ENCODE measurements around the gene NFIC.

Gene NFIC

DNA sequence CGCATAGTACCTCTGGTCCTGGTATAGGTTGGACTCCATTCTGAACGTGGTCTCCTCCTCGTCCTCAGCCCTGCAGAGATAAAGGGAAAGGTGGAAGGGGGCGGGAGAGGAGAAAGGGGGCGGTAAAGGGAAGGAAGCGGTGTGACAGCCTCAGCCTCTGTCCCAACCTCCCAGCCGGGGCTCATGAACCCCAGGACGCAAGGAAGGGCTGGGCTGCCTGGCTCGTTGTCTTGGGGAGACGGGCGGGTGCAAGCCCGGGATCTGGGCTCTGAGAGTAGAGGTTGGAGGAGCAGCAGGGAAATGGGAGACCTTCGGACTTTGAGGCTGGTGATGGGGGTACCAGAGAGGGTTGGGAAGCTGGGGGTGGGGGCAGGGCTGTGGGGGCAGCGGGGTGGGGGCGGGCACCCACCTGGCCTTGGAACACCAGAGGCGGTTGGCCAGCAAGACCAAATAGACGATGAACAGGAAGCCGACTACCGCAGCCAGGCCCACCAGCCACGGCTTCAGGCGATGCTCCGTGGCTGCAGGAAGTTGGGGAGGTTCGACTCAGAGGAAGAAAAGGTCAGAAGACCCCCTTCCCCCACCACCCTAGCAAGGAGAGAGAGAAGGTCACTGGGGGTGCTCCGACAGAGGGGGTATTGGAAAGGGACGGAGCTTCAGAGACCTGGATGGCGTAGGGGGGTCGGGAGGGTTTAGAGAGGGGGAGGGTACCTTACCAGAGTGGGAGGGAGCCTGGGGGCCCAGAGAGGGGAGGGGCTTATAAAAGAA, 112.2 kb downstream of the NFIC start:
- TF ChIP-seq CTCF (IDR thresholded peaks at IDR 0.05) = no peak
- no peaks in the 10 kb centered on the region for H3K36me3 ChIP-seq
- no peak overlapping the region for H3K27ac ChIP-seq
- H3K27me3 ChIP-seq = peaks cover 3 to 51% of the 10 kb centered on the region in 2 donors
- intact Hi-C loops (cut with DNase I; ENCODE audit: low total_unique reads) = loop anchor here (5.0 kb wide), 1 partner anchor 251 kb away; no protein-coding TSS in a partner anchor
- peak in 1 of 2 donors; percentile 15 for DNase-seq
- no peak overlapping the region for H3K4me3 ChIP-seq
- H3K4me1 ChIP-seq = peaks cover 0 to 9% (median 3%) of the 10 kb centered on the region in 4 donors
- no peaks in the 10 kb centered on the region for H3K9me3 ChIP-seq

DNA sequence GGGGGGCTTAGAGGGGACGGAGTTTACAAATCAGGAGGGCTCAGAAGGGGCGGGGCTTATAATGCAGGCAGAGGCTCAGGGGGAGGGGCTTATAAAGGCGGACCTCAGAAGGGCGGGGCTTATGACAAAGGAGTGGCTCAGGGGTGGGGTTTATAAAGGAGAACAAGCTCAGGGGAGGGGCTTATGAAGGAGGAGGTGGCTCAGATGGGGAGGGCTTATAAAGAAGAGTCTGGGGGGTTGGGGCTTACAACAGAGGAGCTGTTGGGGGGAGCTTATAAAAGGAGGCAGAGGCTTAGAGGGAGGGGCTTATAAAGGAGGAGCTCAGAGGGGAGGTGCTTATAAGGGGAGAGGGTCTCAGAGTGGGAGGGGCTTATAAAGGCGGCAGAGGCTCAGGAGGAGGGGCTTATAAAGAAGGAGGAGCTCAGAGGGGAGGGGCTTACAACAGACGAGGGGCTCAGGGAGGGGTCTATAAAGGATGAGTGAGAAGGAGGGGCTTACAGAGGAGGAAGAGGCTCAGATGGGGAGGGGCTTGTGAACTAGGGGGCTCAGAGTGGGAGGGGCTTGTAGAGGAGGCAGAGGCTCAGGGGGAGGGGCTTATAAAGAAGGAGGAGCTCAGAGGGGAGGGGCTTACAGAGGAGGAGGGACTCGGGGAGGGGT, 112.9 kb downstream of the NFIC start:
- H3K9me3 ChIP-seq = no peaks in the 10 kb centered on the region
- no peak for TF ChIP-seq CTCF (IDR thresholded peaks at IDR 0.05)
- H3K4me3 ChIP-seq = no peak overlapping the region
- peaks cover 0 to 9% (median 3%) of the 10 kb centered on the region in 4 donors for H3K4me1 ChIP-seq
- intact Hi-C loops (cut with DNase I; ENCODE audit: low total_unique reads) = loop anchor here (5.0 kb wide), 1 partner anchor 252 kb away; no protein-coding TSS in a partner anchor
- peaks cover 3 to 56% of the 10 kb centered on the region in 2 donors for H3K27me3 ChIP-seq
- H3K27ac ChIP-seq = no peak overlapping the region
- no peaks in the 10 kb centered on the region for H3K36me3 ChIP-seq
- DNase-seq = peak in 1 of 2 donors; percentile 19

DNA sequence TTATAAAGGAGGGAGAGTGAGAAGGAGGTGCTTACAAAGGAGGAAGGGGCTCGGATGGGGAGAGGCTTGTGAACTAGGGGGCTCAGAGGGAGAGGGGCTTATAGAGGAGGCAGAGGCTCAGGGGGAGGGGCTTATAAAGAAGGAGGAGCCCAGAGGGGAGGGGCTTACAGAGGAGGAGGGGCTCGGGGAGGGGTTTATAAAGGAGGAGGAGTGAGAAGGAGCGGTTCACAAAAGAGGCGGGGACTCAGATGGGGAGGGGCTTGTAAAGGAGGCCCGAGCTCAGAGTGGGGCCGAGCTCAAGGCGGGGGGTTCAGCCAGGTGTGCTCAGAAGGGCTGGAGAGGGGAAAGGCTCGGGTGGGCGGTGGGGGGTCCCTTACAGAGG, 113.4 kb downstream of the NFIC start:
- Histone ChIP-seq H3K4me3 (no peak overlapping the region), H3K27ac (no peak overlapping the region), H3K36me3 (no peaks in the 10 kb centered on the region), H3K4me1 (peaks cover 0 to 9% (median 3%) of the 10 kb centered on the region in 4 donors), H3K9me3 (no peaks in the 10 kb centered on the region), H3K27me3 (peaks cover 3 to 58% of the 10 kb centered on the region in 2 donors)
- DNase-seq = no peak
- intact Hi-C loops (cut with DNase I; ENCODE audit: low total_unique reads) = loop anchor here (5.0 kb wide), 1 partner anchor 253 kb away; no protein-coding TSS in a partner anchor
- no peak for TF ChIP-seq CTCF (IDR thresholded peaks at IDR 0.05)

DNA sequence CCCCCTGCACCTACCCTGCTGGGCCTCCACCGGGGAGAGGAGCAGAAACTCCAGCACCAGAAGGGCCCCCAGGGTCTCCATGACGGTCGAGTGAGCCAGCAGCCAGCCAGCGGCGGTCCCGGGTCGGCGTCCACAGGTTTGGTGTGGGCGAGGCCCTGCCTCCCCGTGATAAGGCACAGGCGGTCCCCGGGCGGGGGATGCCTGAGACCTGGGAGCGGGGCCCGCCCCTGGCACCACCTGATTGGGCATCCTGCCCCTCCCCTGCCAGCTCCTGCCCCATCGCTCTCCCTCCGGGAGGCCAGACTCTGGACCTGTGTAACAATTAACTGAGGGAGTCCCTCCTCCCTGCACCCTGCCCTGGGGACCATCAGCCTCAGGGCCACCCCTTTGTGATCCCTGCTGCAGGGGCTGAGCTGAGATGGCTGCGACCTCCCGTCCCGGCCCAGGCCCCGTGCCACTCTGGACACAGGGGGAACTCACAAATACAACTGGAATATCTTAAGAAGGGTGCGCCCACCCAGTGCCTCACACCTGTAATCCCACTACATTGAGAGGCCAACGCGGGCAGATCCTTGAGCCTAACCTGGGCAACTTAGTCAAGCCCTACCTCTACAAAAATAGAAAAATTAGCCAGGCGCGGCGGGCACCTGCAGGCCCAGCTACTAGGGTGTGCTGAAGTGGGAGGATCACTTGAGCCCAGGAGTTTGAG, 114.2 kb downstream of the NFIC start, which contains the start of gene SMIM24:
Gene SMIM24, minus strand, starts transcription at position 143 of the 709 bp plus-strand sequence. Its CDS starts 62 bp downstream, at position 81.
- no peaks in the 10 kb centered on the region for H3K36me3 ChIP-seq
- TF ChIP-seq CTCF (IDR thresholded peaks at IDR 0.05) = no peak
- intact Hi-C loops (cut with DNase I; ENCODE audit: low total_unique reads) = no loop called here
- no peaks in the 10 kb centered on the region for H3K9me3 ChIP-seq
- no peak for DNase-seq
- no peak within 1 kb of the TSS for H3K27ac ChIP-seq
- peaks cover 0 to 9% (median 3%) of the 10 kb centered on the region in 4 donors for H3K4me1 ChIP-seq
- H3K4me3 ChIP-seq = no peak within 1 kb of the TSS
- H3K27me3 ChIP-seq = peaks cover 3 to 61% of the 10 kb centered on the region in 2 donors

DNA sequence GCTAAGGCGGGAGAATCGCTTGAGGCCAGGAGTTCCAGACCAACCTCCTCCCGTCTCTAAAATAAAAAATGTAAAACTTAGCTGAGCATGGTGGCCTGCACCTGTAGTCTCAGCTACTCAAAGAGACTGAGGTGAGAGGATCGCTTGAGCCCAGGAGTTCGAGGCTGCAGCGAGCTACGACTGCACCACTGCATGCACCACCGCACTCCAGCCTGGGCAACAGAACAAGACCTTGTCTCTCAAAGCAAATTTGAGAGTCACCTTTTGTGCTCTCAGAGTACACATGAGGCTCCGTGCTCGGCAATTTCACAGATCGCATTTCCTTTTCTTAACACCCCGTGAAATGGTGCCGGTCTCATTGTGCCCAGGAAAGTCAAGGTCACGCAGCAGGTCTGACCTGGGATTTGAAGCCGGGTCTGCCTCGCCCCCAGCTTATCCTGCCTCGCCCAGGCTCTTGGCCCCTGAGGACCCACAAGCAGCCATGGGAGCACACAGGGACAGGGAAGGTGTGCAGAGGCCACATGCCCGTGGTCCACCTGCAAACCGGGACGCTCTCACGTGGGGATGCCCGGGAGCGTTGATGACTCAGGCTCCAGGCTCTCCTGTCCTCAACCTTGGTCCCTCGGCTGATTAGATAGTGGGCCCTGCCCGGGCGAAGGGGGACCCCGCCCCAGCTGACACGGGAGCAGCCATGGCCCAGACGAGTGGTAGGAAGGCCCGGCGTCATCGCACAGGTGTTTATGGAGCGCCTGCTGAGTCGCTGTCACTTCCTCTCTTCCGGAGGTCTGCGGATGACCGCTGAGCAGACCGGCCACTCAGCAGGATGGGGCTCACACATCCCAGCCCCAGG, 115.1 kb downstream of the NFIC start:
- no peak overlapping the region for H3K4me3 ChIP-seq
- intact Hi-C loops (cut with DNase I; ENCODE audit: low total_unique reads) = no loop called here
- H3K4me1 ChIP-seq = peaks cover 0 to 9% (median 3%) of the 10 kb centered on the region in 4 donors
- no peak overlapping the region for H3K27ac ChIP-seq
- H3K9me3 ChIP-seq = no peaks in the 10 kb centered on the region
- H3K27me3 ChIP-seq = peaks cover 3 to 60% of the 10 kb centered on the region in 2 donors
- TF ChIP-seq CTCF (IDR thresholded peaks at IDR 0.05) = no peak
- H3K36me3 ChIP-seq = no peaks in the 10 kb centered on the region
- no peak for DNase-seq
